Measurements from ENCODE around the gene COL16A1.

COL16A1 gene

DNA sequence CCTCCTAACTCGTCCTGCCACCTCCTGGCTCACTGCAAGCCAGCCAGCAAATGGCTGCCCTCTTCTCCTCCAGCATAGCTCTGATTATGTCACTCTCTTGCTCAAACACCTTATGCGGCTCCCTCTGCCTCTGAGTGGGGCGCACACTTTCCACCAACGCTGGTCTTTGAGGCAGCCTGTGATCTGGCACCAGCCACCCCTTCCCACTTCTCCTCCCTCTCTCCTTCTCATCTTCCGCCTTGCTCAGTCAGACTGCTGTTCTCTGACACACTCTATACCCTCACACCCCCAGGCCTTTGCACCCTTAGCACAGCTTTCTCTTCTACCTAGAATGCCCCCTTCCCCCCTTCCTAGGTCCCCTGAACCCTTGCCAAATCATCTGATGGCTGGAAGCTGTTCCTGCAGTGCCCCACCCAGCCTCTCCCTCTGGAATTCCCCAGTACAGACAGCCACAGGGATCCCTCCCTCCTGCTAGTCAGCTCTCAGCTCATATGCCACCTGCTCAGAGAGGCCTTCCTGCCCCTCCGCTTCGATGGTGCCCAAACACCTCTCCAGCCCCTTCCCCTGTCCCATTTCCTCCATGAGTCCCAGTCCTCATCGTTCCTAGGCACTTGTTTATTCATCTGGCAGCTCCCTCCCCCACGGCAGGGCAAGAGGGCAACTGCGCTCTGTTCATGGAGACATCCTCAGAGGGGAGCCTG is 37.4 kb downstream of the COL16A1 start:
- DNase-seq (ENCODE audit: low read depth, low spot score): peak; percentile 65

DNA sequence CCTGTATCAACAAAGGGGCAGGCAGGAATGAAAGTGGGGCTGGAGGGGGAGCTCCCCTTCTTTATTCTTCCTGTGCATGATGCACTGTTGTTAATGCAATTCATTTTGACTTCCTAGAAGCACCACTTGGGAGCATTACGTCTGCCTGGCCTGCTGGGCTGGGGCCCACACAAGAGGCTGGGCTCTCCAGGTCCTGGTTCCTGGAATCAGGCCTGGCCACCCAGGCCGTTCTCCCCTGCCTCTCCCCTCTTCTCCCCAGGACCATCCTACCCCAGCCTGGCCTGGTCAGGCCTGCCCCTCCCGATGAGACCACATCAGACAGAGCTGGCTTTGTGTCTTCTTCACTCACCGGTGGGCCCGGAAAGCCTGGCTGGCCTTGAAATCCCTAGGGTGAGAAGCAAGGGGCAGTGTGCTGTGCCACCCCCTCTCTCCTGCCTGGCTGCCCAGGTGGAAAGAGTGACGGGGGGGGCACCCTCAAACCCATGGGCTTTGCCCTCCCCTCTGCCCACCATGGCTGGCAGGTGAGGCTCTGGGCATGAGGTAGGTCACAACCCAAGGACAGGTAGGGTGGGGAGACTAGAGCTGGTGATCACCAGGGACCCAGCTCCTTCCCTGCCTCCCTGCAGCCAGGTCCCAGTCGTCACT is 38.5 kb downstream of the COL16A1 start:
- DNase-seq (ENCODE audit: low read depth, low spot score): no peak

DNA sequence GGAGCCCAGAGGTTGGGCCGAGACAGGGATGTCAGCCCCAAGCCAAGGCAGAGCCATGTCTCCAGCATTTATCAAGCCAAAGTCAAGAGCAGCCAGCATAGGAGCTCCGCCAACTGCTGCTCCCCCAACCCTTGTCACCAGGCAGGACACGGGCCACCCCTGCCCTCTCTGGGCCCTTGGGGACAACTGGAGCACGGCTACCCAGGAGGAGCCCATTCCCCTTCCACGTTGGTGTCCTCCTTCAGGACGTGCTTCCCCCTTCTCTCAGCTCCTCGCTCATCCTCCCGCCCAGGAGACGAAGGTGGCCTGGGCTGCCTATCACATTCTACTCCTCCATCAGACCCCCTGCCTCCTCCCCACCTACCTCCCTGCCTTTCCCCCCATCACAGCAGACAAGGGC is 39.3 kb downstream of the COL16A1 start:
- DNase-seq (ENCODE audit: low read depth, low spot score): no peak

DNA sequence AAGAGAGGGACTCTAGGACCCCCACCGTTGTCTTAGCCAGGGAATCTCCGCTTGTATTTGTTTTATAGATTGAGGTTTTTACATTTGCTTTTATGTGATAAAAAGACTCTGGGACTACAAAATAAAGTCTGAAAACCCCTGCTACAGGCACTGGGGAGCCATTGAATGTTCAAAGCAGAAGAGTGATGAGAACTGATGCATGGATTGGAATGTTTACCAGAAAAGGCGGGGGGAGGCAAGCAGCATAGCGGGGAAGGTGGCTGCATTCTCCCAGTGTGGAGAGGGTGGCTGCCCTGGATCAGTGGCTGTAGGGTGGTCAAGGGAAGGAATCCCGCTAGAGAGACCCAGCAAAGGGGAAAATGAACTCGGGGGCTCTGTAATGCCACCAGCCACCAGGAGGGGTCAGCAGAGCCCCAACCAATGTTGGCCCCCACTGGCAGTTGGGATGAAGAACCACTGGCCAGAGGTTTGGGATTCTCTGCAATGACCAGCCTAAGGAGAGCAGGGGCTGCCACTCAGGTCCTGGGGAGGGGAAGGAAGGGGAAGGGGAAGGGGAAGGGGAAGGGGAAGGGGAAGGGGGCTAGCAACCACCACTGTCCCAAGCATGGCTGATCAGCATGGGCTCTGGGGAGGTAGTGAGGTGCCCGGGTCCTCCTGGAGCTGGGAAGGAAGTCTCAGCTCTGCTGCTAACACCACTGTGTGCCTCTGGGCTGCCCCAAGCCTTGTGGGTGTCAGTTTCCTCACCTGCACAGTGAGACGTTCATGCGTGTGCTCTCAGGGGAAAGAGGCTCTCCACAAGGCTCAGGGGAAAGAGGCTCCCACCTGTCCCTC is 40.0 kb downstream of the COL16A1 start:
- peak; percentile 67 for DNase-seq (ENCODE audit: low read depth, low spot score)

DNA sequence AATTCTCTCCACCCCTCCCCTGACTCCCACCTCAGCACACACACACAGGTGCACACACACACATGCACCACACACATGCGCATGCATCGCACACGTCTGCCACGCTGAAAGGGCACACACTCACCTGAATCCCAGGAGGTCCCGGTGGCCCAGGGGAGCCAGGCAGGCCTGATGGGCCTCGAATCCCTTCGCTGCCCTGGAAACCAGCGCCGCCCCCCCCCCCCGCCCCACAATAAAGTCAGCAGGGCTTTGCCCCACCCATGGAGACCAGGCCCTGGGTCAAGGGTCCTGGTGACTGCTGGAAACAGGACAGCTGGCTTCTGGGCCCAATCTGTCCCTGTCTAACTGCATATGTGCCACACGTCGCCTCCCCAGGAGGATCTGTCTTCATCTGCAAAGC is 41.4 kb downstream of the COL16A1 start:
- DNase-seq (ENCODE audit: low read depth, low spot score): no peak

DNA sequence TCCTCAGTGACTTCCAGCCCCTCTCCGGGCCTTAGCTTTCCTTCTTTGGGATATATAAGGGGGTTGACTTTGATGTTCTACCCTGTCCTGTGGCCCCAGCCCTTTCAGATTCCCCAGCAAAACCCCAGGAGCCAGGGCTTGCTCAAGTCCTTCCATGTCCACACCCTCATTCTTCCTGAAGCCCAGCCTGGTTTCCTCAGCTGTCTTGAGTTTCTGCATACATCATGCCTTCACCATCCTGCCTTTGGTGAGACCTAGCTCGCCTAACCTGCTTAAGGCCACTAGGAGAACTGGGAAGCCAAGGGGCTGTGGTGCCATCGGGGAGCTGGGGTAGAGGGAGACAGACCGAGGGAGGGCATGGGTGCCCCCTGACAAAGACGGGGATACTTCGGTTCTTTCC is 42.0 kb downstream of the COL16A1 start:
- DNase-seq (ENCODE audit: low read depth, low spot score): no peak

- no peak for DNase-seq (ENCODE audit: low read depth, low spot score)
These were observed 42.9 kb downstream of the COL16A1 start for GRCh38 chr1:31660871-31661455.

GRCh38 chr1:31659889-31660288 is 43.9 kb downstream of the COL16A1 start:
- no peak for DNase-seq (ENCODE audit: low read depth, low spot score)

DNA sequence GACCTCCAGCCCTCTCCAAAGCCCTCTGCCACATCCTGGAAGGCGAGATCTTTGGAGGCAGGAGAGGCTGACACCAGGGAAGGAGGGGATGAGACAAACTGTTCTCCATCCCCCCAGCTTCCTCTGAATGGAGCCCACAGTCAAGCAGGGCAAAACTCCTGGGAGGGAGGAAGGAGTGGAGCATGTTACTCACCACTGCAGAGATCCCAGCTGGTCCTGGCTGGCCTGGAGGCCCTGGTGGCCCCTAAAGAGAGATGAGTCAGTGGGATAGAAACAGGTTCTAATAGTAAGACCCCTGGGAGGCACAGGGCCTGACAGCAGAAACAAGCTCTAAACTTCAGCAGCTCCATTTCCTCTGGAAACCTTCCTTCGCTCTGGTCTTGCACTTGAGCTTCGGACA is 45.1 kb downstream of the COL16A1 start:
- DNase-seq (ENCODE audit: low read depth, low spot score): no peak

- no peak for DNase-seq (ENCODE audit: low read depth, low spot score)
These were observed 45.8 kb downstream of the COL16A1 start for GRCh38 chr1:31657972-31658510.

DNA sequence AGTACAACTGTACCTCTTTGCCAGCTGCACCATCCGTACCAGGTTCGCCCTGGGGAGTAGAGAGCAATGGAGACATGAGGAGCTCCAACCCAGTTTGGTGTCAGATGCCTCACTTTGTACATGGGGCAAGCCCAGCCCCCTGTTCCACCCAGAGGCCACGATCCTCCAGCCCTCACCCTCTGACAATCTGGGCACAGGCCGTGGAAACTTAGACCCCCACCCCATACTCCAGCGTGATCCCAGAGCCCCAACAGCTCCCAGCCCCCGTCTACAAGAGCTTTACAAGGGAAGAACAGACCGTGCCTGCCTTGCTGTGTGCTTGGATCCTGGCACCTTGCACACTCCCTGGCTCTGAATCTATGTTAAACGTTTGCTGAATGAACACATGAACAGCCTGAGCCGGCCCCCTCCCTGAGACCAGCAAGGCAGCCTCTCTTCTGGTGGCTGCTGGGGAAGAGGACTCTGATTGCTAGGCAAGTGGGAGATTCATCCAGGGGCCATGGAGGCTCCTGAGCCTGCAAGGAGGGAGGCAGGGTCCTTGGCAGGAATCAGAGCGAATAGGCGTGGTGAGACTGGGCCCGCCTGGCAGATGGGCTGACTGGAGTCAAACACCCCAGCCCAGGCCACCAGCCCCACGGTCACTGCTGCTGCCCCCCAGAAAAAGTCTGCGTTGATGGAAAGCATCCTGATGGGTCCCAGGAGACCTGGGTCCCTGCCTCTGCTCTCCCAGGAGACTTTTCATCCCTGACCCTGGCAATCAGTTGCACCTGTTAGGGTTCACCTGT is 46.6 kb downstream of the COL16A1 start:
- DNase-seq (ENCODE audit: low read depth, low spot score): no peak

- DNase-seq (ENCODE audit: low read depth, low spot score): no peak
These were observed 48.1 kb downstream of the COL16A1 start for GRCh38 chr1:31655756-31656155.

DNA sequence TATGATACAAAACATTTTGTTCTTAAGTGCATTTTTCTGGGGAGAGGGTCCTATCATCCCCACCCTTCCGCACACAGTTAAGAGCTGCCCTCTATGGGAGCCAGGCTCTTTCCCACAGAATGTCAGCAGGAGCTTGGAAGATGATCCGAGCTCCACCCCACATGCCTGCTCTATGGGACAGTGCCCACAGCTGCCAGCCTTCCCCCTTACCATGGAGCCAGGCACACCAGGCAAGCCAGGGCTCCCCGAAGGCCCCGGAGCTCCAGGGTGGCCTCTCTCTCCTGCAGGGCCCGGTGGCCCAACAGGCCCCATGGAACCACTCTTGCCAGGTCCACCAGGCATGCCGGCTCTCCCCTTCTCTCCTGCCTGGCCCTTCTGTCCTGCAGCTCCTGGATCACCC is 48.7 kb downstream of the COL16A1 start:
- DNase-seq (ENCODE audit: low read depth, low spot score): no peak

DNA sequence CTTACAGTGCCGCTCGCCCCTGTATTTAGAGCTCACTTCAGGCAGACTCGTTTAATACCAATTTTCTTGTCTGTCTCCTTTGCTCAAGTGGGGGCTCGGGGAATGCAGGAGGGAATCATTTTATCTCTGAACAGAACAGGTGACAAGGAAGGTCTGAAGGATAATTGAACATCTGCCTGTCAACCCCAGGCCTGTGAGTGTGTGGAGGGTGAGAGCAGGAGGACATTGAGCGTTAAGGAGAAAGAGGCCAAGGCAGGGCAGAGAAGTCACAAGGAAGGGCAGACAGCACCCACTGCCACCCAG is 49.4 kb downstream of the COL16A1 start:
- DNase-seq (ENCODE audit: low read depth, low spot score): no peak

GRCh38 chr1:31653717-31654473 is 49.9 kb downstream of the COL16A1 start:
- DNase-seq (ENCODE audit: low read depth, low spot score): no peak

- no peak for DNase-seq (ENCODE audit: low read depth, low spot score)
These were observed 50.8 kb downstream of the COL16A1 start for GRCh38 chr1:31652891-31653499.

DNA sequence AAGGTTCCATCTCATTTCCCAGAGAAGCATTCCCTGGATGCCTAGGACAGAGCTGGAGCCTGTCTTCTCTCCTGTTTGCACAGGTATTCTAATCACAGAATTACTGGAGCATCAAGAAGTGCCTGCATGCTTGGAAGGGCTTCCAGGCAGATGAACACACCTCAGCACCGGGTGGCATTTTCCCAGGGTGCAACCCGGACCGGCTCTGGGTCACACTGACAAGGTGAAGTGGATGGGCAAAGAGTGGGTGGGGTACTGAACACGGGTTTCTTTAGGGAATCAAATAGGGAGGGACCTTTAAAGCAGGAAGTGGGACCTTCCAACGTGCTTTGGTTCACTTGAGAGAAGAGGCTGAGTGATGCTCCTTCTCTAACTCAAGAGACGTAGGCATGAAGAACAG is 52.1 kb downstream of the COL16A1 start:
- DNase-seq (ENCODE audit: low read depth, low spot score): no peak

GRCh38 chr1:31651089-31651420 is 52.8 kb downstream of the COL16A1 start:
- DNase-seq (ENCODE audit: low read depth, low spot score): peak; percentile 70

- no peak for DNase-seq (ENCODE audit: low read depth, low spot score)
These were observed 53.4 kb downstream of the COL16A1 start for GRCh38 chr1:31650161-31651088.
